ENCODE measurements around the gene HS3ST1. TPM values are rescaled to one million over a fixed set of nuclear protein-coding genes. Genes with fewer than 3 reads are reported as not detected.

The HS3ST1 gene
- total RNA-seq, 2 donors from 2014 or later, result 0.14 to 1.1 TPM

DNA sequence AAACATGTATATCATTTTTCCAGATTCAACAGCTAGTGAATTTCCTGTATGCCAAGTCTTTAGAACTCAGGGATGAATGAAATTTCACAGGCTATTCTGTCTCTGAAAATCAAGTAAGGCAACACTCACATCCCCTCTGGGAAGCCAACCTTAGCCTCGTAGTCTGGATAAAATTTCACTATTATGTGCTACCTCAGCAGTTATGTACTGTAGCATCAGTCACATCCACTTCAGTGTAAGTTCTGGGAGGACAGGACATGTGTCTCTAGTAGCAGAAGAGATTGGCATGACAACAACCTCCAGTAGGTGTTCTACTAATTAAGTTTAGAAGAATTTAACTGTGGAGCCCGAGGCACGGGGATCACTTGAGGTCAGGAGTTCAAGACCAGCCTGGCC, 42.4 kb upstream of the HS3ST1 start:
- no peaks in the 10 kb centered on the region for H3K36me3 ChIP-seq
- TF ChIP-seq, protein P1, sequence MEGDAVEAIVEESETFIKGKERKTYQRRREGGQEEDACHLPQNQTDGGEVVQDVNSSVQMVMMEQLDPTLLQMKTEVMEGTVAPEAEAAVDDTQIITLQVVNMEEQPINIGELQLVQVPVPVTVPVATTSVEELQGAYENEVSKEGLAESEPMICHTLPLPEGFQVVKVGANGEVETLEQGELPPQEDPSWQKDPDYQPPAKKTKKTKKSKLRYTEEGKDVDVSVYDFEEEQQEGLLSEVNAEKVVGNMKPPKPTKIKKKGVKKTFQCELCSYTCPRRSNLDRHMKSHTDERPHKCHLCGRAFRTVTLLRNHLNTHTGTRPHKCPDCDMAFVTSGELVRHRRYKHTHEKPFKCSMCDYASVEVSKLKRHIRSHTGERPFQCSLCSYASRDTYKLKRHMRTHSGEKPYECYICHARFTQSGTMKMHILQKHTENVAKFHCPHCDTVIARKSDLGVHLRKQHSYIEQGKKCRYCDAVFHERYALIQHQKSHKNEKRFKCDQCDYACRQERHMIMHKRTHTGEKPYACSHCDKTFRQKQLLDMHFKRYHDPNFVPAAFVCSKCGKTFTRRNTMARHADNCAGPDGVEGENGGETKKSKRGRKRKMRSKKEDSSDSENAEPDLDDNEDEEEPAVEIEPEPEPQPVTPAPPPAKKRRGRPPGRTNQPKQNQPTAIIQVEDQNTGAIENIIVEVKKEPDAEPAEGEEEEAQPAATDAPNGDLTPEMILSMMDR (IDR thresholded peaks at IDR 0.05), result no peak

DNA sequence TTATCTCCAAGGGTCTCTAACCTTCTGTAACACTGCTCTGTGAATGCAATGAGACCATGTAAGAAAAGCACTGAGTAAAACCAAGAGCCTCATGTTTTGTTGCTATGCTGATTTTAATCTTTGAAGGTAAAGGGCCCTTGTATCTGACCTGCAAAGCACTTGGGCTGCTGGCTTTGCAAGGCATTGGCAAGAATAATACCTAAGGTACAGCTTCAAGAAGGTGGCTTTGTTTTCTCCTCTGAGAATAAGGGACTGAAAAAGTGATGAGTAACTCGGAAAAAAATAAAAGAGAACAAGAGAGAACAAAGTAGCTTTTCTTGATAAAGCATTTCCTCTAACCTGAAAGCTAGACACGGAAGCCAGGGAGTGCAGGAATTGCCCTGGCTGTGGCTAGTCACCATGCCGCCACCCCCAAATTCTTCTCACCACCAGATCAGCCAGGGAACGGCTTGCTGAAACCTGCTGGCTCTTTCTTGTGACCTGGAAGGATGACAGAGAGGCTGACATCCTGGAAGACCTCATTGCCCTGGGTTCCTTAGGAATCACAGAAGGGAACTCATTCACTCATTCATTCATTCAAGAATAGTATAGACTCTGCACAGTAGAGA, 41.8 kb upstream of the HS3ST1 start:
- DNase-seq (ENCODE audit: low spot score) (no peak), ATAC-seq (ENCODE audit: insufficient number of reproducible peaks, low FRiP score, low read depth) (no peak)
- Histone ChIP-seq H3K4me3 (no peak overlapping the region), H3K4me1 (ENCODE audit: control insufficient read depth in 1 of 2, low read depth in 2 of 2) (peaks cover 0 to 8% of the 10 kb centered on the region in 2 donors), H3K9me3 (no peaks in the 10 kb centered on the region), H3K27ac (no peak overlapping the region), H3K36me3 (no peaks in the 10 kb centered on the region), H3K27me3 (replicated peaks; ENCODE audit: insufficient read depth) (no peaks in the 10 kb centered on the region)
- TF ChIP-seq, protein P1 (IDR thresholded peaks at IDR 0.05), result no peak

More for the DNA sequence above, 42.4 kb upstream of the HS3ST1 start:
- no peak overlapping the region for H3K4me3 ChIP-seq
- no peak for ATAC-seq (ENCODE audit: insufficient number of reproducible peaks, low FRiP score, low read depth)
- no peak overlapping the region for H3K27ac ChIP-seq
- no peaks in the 10 kb centered on the region for H3K9me3 ChIP-seq
- H3K27me3 ChIP-seq (replicated peaks; ENCODE audit: insufficient read depth), result no peaks in the 10 kb centered on the region
- peaks cover 0 to 5% of the 10 kb centered on the region in 2 donors for H3K4me1 ChIP-seq (ENCODE audit: control insufficient read depth in 1 of 2, low read depth in 2 of 2)
- DNase-seq (ENCODE audit: low spot score), result no peak

DNA sequence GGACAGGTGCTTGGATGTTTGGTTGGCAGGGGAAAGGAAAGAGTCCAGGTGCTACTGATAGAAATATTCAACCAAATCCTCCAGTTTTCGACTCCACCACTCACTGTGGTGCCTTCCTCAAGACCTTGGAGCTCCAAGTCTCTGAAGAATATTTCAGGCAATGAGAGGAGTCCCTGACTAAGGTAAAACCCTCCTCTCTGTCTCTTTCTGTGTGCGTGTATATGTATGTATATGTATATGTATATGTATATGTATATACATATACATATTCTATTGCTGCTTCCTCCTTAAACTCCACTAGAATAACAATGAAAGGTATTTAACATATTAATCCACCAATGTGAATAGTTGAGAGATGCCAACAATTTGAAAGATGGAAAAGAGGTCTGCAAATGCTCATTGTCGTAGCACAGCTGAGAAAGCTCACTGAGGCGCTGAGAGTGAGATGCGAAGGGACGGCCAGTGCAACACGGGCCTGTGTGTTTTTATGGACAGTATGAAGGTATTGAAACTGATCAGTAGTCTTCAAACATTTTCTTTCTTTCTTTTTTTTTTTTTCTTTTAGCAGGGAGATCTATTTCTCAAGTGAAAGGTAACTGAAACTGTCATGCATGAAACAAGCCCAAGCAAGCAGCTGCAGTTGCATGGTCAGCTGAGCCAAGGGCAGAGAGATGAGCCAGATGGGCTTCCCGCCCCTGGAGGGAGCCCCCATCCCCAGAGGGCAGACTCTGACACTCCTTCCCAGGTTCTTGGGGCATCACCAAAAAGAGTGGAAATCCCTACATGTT, 41.1 kb upstream of the HS3ST1 start:
- H3K9me3 ChIP-seq, result no peaks in the 10 kb centered on the region
- no peaks in the 10 kb centered on the region for H3K27me3 ChIP-seq (replicated peaks; ENCODE audit: insufficient read depth)
- peaks cover 0 to 8% of the 10 kb centered on the region in 2 donors for H3K4me1 ChIP-seq (ENCODE audit: control insufficient read depth in 1 of 2, low read depth in 2 of 2)
- H3K36me3 ChIP-seq, result no peaks in the 10 kb centered on the region
- TF ChIP-seq, protein P1 (IDR thresholded peaks at IDR 0.05), result no peak
- H3K27ac ChIP-seq, result no peak overlapping the region
- DNase-seq (ENCODE audit: low spot score) (no peak), ATAC-seq (ENCODE audit: insufficient number of reproducible peaks, low FRiP score, low read depth) (no peak)
- H3K4me3 ChIP-seq, result no peak overlapping the region

DNA sequence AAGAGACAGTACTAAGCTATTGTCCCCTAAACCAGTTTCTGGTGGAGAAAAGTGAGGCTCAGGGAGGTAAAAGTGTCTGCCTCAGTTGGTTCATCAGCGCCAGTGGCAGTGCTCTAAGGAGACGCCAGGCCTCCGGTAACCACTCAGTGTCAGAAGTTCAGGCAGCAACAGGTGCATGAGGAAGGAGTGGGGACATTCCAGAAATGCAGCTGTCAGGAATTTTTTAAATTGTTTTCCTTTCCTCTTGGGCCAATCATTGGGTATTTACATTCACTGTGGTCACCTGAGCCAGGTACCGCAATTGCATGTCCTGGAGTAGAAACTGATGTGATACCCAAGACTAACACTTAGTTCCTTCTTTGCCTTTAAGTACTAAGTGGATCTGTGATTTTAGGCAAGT, 40.2 kb upstream of the HS3ST1 start:
- Histone ChIP-seq H3K9me3 (no peaks in the 10 kb centered on the region), H3K27ac (no peak overlapping the region), H3K27me3 (replicated peaks; ENCODE audit: insufficient read depth) (no peaks in the 10 kb centered on the region), H3K36me3 (no peaks in the 10 kb centered on the region), H3K4me1 (ENCODE audit: control insufficient read depth in 1 of 2, low read depth in 2 of 2) (peaks cover 0 to 8% of the 10 kb centered on the region in 2 donors), H3K4me3 (no peak overlapping the region)
- TF ChIP-seq, protein P1 (IDR thresholded peaks at IDR 0.05), result no peak
- ATAC-seq (ENCODE audit: insufficient number of reproducible peaks, low FRiP score, low read depth) (no peak), DNase-seq (ENCODE audit: low spot score) (no peak)

DNA sequence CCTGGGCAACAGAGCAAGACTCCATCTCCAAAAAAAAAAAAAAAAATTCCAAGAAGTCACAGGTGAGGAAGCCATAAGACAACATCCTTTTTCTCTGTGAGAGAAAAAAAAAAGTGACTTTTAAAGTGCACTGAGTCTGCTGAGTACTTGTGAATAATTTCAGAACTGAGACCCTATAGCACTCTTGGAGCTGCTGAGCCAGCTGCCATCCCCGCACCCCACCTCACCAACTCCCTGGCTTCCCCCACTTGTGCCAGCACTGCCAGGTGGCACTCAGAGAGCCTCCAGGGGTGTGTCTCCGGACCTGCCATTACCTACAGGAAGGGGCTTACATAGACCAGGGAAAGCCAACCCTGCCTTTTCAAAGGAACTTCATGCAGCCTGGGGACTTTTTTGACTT, 39.2 kb upstream of the HS3ST1 start:
- H3K36me3 ChIP-seq, result no peaks in the 10 kb centered on the region
- no peaks in the 10 kb centered on the region for H3K9me3 ChIP-seq
- TF ChIP-seq, protein P1 (IDR thresholded peaks at IDR 0.05), result no peak
- H3K4me1 ChIP-seq (ENCODE audit: control insufficient read depth in 1 of 2, low read depth in 2 of 2), result peaks cover 0 to 8% of the 10 kb centered on the region in 2 donors
- H3K4me3 ChIP-seq, result no peak overlapping the region
- no peak for DNase-seq (ENCODE audit: low spot score)
- no peaks in the 10 kb centered on the region for H3K27me3 ChIP-seq (replicated peaks; ENCODE audit: insufficient read depth)
- H3K27ac ChIP-seq, result no peak overlapping the region
- no peak for ATAC-seq (ENCODE audit: insufficient number of reproducible peaks, low FRiP score, low read depth)
